SK-N-SH treated with all-trans-retinoic acid at 6 μM for 48 hours (cell line): ENCODE data around the gene PDE6B.

Experiments
- ATAC-seq: fragments of 200-7000 bp; cut with Tn5 transposase; 3 replicates; pipeline ENCODE4 v1.9.1; 2020; ENCODE audit warnings: mild to moderate bottlenecking, moderate library complexity
- ARNTL ChIP-seq: fragments of 450-650 bp; formaldehyde crosslinking; IDR thresholded peaks from 2 replicates; pipeline ENCODE4 v1.5.0; 2020; ENCODE audit warnings: low read depth, mild to moderate bottlenecking, moderate library complexity, borderline replicate concordance
- BACH2 ChIP-seq: fragments of 250-450 bp; sonication (Bioruptor Pico); IDR thresholded peaks from 2 replicates; pipeline ENCODE4 v1.9.0; 2021; ENCODE audit warnings: mild to moderate bottlenecking, borderline replicate concordance
- CREB5 ChIP-seq: fragments of 250-450 bp; sonication (Bioruptor Pico); IDR thresholded peaks from 2 replicates; pipeline ENCODE4 v1.5.1; 2020; ENCODE audit warnings: low read depth, mild to moderate bottlenecking, moderate library complexity
- CSDC2 ChIP-seq: fragments of 250-450 bp; sonication (Bioruptor Pico); IDR thresholded peaks from 2 replicates; pipeline ENCODE4 v1.5.0; 2020; ENCODE audit warnings: mild to moderate bottlenecking, moderate library complexity
- CSRNP3 ChIP-seq: fragments of 250-450 bp; sonication (Bioruptor Pico); IDR thresholded peaks from 2 replicates; pipeline ENCODE4 v1.5.1; 2021; ENCODE audit warnings: mild to moderate bottlenecking, moderate library complexity
- ISL1 ChIP-seq: fragments of 250-450 bp; sonication (Bioruptor Pico); IDR thresholded peaks from 2 replicates; pipeline ENCODE4 v2.1.2; 2022; ENCODE audit warnings: mild to moderate bottlenecking, moderate library complexity
- OSR1 ChIP-seq: fragments of 250-450 bp; sonication (Bioruptor Pico); IDR thresholded peaks from 2 replicates; pipeline ENCODE4 v1.8.0; 2022; ENCODE audit warnings: moderate library complexity, mild to moderate bottlenecking, inconsistent platforms
- POU6F1 ChIP-seq: fragments of 250-450 bp; sonication (Bioruptor Pico); IDR thresholded peaks from 2 replicates; pipeline ENCODE4 v1.8.0; 2021; ENCODE audit warnings: low read depth, mild to moderate bottlenecking, moderate library complexity, borderline replicate concordance
- PPARA ChIP-seq: fragments of 250-450 bp; sonication (Bioruptor Pico); IDR thresholded peaks from 2 replicates; pipeline ENCODE4 v1.5.0; 2020; ENCODE audit warnings: mild to moderate bottlenecking, borderline replicate concordance
- RARB ChIP-seq: fragments of 250-450 bp; sonication (Bioruptor Pico); IDR thresholded peaks from 2 replicates; pipeline ENCODE4 v1.8.0; 2021; ENCODE audit warnings: mild to moderate bottlenecking, moderate library complexity
- SNAI2 ChIP-seq: fragments of 250-450 bp; sonication (Bioruptor Pico); IDR thresholded peaks from 2 replicates; pipeline ENCODE4 v1.5.0; 2020; ENCODE audit warnings: mild to moderate bottlenecking, moderate library complexity
- TCF4 ChIP-seq: fragments of 250-450 bp; sonication (Bioruptor Pico); IDR thresholded peaks from 2 replicates; pipeline ENCODE4 v1.8.0; 2021; ENCODE audit warnings: mild to moderate bottlenecking, moderate library complexity, borderline replicate concordance
- TOX ChIP-seq: fragments of 250-450 bp; sonication (Bioruptor Pico); IDR thresholded peaks from 2 replicates; pipeline ENCODE4 v1.8.0; 2021; ENCODE audit warnings: mild to moderate bottlenecking, moderate library complexity, borderline replicate concordance
- TSHZ2 ChIP-seq: fragments of 250-450 bp; sonication (Bioruptor Pico); IDR thresholded peaks from 2 replicates; pipeline ENCODE4 v1.5.0; 2020; ENCODE audit warnings: mild to moderate bottlenecking, moderate library complexity
- ZC3H10 ChIP-seq: fragments of 250-450 bp; sonication (Bioruptor Pico); IDR thresholded peaks from 2 replicates; pipeline ENCODE4 v1.5.1; 2021; ENCODE audit warnings: mild to moderate bottlenecking, moderate library complexity
- ZFP3 ChIP-seq: fragments of 250-450 bp; sonication (Bioruptor Pico); IDR thresholded peaks from 2 replicates; pipeline ENCODE4 v1.5.0; 2020; ENCODE audit warnings: mild to moderate bottlenecking, moderate library complexity
- ZFP30 ChIP-seq: fragments of 450-650 bp; formaldehyde crosslinking; IDR thresholded peaks from 2 replicates; pipeline ENCODE4 v1.5.0; 2022; ENCODE audit warnings: mild to moderate bottlenecking, moderate library complexity
- ZNF565 ChIP-seq: fragments of 450-650 bp; formaldehyde crosslinking; conservative IDR thresholded peaks from 2 replicates; pipeline ENCODE4 v1.5.0; 2020; ENCODE audit warnings: low read depth, mild to moderate bottlenecking, moderate library complexity
- ZNF8 ChIP-seq: fragments of 450-650 bp; formaldehyde crosslinking; IDR thresholded peaks from 2 replicates; pipeline ENCODE4 v1.5.0; 2020; ENCODE audit warnings: mild to moderate bottlenecking, moderate library complexity
- TF ChIP-seq, protein P1 (sequence below): fragments of 250-450 bp; sonication (Bioruptor Pico); IDR thresholded peaks from 2 replicates; pipeline ENCODE4 v1.8.0; 2020; ENCODE audit warnings: mild to moderate bottlenecking, moderate library complexity, borderline replicate concordance

PDE6B gene

GRCh38 chr4:617644-618641 is 7.4 kb upstream of the PDE6B start (continued):
- TF ChIP-seq ZNF8 (CRISPR knock-in tag) (no peak), CREB5 (no peak)

- TF ChIP-seq ZNF8 (CRISPR knock-in tag) (no peak), ZFP3 (CRISPR knock-in tag) (no peak), ZC3H10 (CRISPR knock-in tag) (no peak), TSHZ2 (CRISPR knock-in tag) (no peak), ZFP30 (CRISPR knock-in tag) (no peak), POU6F1 (CRISPR knock-in tag) (no peak), CREB5 (no peak), CSRNP3 (no peak), ARNTL (CRISPR knock-in tag) (no peak), TOX (CRISPR knock-in tag) (no peak), CSDC2 (no peak), RARB (no peak), OSR1 (CRISPR knock-in tag) (no peak), BACH2 (CRISPR knock-in tag) (no peak), PPARA (no peak), ZNF565 (CRISPR knock-in tag) (no peak), ISL1 (CRISPR knock-in tag) (no peak), SNAI2 (CRISPR knock-in tag) (no peak), TCF4 (CRISPR knock-in tag) (no peak)
- TF ChIP-seq, protein P1, sequence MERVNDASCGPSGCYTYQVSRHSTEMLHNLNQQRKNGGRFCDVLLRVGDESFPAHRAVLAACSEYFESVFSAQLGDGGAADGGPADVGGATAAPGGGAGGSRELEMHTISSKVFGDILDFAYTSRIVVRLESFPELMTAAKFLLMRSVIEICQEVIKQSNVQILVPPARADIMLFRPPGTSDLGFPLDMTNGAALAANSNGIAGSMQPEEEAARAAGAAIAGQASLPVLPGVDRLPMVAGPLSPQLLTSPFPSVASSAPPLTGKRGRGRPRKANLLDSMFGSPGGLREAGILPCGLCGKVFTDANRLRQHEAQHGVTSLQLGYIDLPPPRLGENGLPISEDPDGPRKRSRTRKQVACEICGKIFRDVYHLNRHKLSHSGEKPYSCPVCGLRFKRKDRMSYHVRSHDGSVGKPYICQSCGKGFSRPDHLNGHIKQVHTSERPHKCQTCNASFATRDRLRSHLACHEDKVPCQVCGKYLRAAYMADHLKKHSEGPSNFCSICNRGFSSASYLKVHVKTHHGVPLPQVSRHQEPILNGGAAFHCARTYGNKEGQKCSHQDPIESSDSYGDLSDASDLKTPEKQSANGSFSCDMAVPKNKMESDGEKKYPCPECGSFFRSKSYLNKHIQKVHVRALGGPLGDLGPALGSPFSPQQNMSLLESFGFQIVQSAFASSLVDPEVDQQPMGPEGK (CRISPR knock-in tag): no peak
- ATAC-seq: no peak
Observed at GRCh38 chr4:620201-620600, 5.2 kb upstream of the PDE6B start.
